Brain microvascular endothelial cell (primary cell): ENCODE data around the gene PSMD11.

Source experiments
- DNase-seq: peaks from one replicate; pipeline ENCODE4 v3.0.0-alpha.2; 2020
- H3K27ac ChIP-seq: fragments of 250-450 bp; sonication (Bioruptor Pico); 2 replicates; pipeline ENCODE4 v1.5.1; 2020; ENCODE audit warnings: mild to moderate bottlenecking, moderate library complexity
- H3K27me3 ChIP-seq: fragments of 250-450 bp; sonication (Bioruptor Pico); replicated peaks from 2 replicates; pipeline ENCODE4 v1.5.1; 2020; ENCODE audit warnings: mild to moderate bottlenecking
- H3K36me3 ChIP-seq: fragments of 250-450 bp; sonication (Bioruptor Pico); replicated peaks from 2 replicates; pipeline ENCODE4 v1.5.1; 2020; ENCODE audit warnings: mild to moderate bottlenecking
- H3K4me3 ChIP-seq: 2 replicates; pipeline ENCODE4 v1.5.1; 2011; ENCODE audit warnings: low read depth, mild to moderate bottlenecking, control low read depth, low read length, moderate library complexity
- in situ Hi-C: cut with HindIII; loops from 2 replicates; pipeline ENCODE4 v1.10.0; 2017; ENCODE audit warnings: low sequenced_read_pairs, low pct_ligation_motif_present
- TF ChIP-seq, protein P1 (sequence below): IDR thresholded peaks from 2 replicates; pipeline ENCODE4 v1.5.1; 2011; ENCODE audit warnings: low read depth, mild to moderate bottlenecking, moderate library complexity, low read length, control low read depth, inconsistent platforms; ENCODE audit errors: missing control alignments

PSMD11 gene

DNA sequence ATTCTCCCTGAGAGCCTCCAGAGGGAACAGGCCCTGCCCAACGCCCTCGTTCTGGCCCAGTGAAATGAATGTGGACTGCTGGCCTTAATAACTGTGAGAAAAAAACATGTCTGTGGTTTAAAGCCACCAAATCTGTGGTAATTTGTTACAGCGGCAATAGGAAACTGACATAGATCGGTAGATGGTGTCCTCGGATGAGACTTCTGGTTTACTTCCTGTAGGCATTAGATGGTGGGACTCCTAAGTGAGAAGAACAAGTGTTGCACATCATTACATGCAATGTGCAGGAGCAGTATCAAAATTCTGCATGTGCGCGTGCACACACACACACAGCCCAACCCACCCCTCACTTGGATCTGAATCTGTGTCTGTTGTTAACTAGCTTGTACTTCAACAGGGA, 84.5 kb downstream of the PSMD11 start:
- no peak overlapping the region for H3K4me3 ChIP-seq
- no peaks in the 10 kb centered on the region for H3K36me3 ChIP-seq
- H3K27ac ChIP-seq = no peak overlapping the region
- no peak for DNase-seq
- in situ Hi-C loops = no loop called here
- TF ChIP-seq, protein P1, sequence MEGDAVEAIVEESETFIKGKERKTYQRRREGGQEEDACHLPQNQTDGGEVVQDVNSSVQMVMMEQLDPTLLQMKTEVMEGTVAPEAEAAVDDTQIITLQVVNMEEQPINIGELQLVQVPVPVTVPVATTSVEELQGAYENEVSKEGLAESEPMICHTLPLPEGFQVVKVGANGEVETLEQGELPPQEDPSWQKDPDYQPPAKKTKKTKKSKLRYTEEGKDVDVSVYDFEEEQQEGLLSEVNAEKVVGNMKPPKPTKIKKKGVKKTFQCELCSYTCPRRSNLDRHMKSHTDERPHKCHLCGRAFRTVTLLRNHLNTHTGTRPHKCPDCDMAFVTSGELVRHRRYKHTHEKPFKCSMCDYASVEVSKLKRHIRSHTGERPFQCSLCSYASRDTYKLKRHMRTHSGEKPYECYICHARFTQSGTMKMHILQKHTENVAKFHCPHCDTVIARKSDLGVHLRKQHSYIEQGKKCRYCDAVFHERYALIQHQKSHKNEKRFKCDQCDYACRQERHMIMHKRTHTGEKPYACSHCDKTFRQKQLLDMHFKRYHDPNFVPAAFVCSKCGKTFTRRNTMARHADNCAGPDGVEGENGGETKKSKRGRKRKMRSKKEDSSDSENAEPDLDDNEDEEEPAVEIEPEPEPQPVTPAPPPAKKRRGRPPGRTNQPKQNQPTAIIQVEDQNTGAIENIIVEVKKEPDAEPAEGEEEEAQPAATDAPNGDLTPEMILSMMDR = no peak
- H3K27me3 ChIP-seq = no peaks in the 10 kb centered on the region

DNA sequence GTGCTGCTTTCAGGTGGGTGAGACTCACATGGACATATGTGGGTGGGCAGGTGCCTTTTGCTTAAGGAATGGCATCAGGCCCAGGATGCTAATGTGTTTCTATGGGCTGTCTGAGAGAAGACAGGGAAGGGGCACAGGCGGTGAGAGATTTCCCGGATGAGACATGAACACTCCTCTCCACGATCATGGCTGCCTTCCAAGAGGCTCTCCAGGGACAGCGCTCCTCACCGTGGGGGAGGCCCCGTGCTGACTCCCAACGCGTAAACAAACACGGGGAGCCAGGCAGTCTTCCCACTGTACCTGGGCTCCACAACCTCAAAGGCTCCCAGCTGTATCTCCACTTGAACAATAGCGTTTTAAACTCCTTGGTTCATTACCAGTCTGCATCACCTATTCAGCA, 85.3 kb downstream of the PSMD11 start:
- Histone ChIP-seq H3K4me3 (no peak overlapping the region), H3K27me3 (no peaks in the 10 kb centered on the region), H3K36me3 (no peaks in the 10 kb centered on the region), H3K27ac (no peak overlapping the region)
- DNase-seq = peak; percentile 31
- TF ChIP-seq, protein P1 = no peak
- in situ Hi-C loops = no loop called here
